GM19455 (cell line): Measurements from ENCODE around the gene CYB5RL.
A peak's percentile ranks its signal among the peaks of the same experiment; 100 is the strongest.
"Not testable (repeated sequence)": the region's sequence is repeated elsewhere in the genome, so short reads cannot be mapped to it uniquely, and the experiment has no call there.

Experiments used
- ATAC-seq: cut with Tn5 transposase; IDR thresholded peaks from one replicate; pipeline ENCODE4 v1.9.1; 2021; ENCODE audit not compliant: unreplicated experiment

Gene CYB5RL, protein sequence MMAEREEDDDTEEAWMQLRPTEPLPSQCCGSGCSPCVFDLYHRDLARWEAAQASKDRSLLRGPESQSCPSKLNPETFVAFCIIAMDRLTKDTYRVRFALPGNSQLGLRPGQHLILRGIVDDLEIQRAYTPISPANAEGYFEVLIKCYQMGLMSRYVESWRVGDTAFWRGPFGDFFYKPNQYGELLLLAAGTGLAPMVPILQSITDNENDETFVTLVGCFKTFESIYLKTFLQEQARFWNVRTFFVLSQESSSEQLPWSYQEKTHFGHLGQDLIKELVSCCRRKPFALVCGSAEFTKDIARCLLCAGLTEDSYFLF

DNA sequence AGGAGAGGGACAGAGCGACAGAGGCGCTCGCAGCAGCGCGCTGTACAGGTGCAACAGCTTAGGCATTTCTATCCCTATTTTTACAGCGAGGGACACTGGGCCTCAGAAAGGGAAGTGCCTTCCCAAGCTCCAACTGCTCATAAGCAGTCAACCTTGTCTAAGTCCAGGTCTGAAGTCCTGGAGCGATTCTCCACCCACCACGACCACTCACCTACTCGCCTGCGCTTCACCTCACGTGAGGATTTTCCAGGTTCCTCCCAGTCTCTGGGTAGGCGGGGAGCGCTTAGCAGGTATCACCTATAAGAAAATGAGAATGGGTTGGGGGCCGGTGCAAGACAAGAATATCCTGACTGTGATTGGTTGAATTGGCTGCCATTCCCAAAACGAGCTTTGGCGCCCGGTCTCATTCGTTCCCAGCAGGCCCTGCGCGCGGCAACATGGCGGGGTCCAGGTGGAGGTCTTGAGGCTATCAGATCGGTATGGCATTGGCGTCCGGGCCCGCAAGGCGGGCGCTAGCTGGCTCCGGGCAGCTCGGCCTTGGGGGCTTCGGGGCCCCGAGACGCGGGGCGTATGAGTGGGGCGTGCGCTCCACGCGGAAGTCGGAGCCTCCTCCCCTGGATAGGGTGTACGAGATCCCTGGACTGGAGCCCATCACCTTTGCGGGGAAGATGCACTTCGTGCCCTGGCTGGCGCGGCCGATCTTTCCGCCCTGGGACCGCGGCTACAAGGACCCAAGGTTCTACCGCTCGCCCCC lies at the start of gene CYB5RL, which contains the start of gene MRPL37:
CYB5RL (minus strand) TSS at position 266 of the 754 bp plus-strand sequence. CDS start 4,414 bp downstream, outside the sequence.
MRPL37 (plus strand) TSS at position 403 of the 754 bp plus-strand sequence; CDS start at position 480, 77 bp downstream.
- peak; percentile 98 for ATAC-seq

DNA sequence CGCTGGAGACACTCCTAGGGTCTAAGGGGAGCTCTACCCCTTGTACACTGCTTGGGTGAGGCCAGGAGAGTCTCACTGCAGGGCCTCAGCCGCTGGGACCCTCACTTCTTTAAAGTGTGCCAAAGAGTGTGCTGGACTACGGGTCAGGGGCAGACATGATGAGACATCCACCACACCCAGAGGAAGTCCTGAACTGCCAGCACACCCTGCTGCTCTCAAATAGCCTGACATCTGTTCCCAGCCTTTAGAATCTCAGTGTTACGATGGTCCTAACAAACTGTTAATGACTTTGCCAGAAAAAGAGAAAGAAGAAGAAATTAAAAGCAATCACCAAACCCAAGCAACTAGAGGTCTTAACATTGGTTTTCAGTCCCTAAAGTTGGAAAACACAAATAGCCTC lies 49.1 kb upstream of the CYB5RL start:
- no peak for ATAC-seq

DNA sequence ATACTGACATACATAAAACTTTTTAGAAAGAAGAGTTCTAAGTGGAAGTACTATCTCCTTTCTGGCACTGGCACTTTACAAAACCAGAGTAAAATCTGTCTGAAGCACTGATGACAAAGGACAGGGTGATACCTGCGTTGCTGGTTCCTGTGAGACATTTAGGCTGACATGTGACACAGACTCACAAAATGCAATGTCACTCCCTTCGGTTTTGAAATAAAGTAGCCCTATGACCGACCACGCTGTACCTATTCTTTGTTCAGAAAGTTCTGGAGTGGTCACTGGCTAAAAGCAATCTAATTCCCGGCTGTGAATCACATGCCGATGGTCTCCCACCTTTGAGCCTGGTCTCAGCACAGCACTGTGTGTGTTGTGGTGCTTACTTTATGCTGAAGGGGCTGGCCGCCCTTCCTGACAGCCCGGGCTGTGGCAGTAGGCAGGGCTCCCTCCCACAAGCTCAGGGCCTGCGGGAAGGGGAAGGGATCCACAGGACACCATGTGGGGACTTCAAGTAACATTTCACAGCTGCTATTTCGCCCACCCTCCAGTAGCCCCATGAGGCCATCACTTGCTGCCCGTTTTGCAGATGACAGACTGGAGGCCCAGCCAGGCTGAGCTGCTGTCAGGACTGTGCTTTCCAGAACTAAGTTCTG lies 48.2 kb upstream of the CYB5RL start:
- ATAC-seq = no peak

DNA sequence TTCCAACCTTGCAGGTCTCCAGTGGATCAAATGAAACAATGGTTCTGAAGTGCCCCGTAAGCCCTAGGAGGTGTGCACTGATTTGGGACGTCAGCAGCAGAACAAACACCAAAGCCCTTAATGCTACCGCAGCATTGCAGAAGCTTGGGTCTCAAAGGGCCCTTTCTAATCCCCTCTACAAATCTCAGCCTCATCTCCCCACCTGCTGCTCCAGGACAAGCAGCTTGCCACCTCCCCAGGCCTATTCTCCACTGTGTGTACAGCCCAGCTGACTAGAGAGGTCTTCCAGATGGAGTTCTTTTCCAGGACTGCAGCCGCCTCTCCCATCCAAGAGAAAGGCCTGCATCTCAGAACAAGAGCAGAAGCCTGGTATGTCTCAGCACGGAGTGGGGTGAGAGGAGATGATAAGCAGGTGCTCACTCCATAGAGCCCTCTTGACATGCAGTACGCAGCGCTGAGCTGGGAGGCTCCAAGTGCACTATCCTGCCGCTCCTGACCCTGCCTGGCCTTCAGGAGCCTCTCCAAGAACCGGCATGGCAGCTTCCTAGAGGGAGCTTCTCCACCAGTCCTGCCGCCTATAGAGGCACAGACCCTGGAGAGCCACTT lies 46.4 kb upstream of the CYB5RL start:
- no peak for ATAC-seq

DNA sequence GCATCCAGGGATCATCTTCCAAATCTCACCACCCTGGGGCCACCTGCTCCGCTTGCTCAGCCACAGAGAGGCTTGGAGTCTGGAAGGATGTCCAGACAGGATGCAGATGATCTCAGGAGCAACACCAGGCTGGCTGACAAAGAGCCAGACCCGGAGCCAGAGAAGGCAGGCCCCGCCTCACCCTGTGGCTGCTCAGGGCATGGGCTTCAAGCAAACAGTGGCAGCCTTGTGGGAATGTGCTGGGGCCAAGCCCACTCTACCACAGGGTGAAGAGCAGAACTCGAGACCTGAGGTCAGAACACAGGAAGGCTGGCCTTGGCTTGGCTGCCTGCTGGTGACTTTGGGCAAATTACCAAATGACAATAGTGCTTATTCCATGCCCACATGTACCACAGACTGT lies 45.7 kb upstream of the CYB5RL start:
- no peak for ATAC-seq

DNA sequence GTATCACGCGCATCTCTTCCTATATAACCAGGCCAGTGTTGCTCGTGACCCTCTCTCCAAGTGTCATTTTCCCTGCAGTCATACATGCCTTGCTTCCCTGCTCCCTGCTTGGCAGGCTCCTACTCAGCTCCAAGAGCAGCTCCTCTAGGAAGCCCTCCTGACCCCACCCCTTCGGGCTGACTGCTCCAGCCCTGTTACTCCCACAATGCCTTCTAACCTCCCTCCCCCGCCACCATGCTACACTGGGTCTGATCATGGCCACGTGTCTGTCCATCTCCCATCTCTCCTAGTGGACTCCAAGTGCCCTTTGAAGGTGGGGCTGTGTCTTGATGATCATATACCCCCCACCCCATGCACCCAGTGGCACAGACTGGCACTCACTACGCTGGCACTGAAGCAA lies 44.8 kb upstream of the CYB5RL start:
- ATAC-seq = no peak

DNA sequence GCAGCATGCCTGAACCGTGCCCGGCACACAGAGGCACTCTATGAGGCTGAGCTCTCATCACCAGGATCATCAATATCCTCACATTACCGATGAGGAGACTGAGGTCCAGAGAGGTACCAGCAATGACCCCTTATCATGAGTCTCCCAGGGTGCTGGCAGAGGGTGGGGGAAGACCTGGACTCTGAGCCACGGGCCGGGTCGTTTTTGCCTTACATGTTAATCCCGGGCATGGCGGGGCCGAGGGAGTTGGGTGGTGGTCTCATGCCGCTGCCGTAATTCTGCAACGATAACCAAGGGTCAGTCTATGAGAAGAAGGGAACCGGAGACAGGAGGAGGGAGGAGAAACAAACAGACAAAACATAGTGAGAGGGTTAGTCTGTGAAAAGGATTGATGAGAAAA lies 43.2 kb upstream of the CYB5RL start:
- ATAC-seq = no peak

DNA sequence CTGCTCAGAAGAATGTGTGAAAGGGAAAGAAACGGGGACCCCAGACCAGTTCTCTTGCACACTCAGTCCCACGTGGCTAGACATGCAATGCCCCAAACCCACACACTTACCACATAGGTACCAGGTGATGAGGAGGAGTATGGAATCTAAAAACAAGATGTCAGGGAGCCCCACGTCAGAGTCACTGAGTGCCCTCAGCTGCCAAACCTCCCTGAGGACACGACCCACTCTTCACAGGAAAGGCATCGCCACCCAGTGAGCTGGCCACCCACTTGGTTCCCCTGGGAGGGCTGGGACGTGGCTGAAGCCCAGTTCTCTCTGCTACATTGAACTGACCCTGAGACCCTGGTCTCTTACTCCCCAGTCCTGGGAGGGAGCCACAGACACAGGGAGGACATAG lies 41.5 kb upstream of the CYB5RL start:
- ATAC-seq = no peak

DNA sequence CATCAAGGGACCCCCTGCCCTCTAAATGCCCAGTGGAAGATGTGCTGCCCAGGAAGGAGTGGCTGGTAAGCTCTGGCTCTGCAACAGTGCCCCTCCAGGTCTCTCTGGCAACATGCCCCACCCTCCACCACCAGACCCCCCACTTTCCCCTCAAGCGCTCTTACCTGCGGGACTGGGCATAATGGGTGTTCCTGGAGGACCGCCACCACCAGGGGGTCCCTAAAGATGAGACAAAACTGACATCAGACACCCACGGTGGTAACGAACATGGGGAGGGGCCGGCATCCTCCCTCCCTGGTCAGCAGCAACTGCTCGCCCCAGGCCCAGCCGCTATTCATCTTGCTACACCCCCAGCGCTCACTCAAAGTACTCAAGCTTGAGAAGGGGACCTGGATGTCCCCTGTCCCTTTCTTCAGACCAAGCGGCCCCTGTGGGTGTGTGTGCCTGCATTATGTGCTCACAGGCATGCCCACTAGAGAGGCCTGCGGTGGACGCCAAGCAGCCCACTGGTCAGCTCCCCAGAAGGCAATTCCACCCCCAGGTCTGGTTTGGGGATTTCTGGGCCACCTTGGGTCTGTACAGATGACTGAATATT lies 41.0 kb upstream of the CYB5RL start:
- no peak for ATAC-seq

DNA sequence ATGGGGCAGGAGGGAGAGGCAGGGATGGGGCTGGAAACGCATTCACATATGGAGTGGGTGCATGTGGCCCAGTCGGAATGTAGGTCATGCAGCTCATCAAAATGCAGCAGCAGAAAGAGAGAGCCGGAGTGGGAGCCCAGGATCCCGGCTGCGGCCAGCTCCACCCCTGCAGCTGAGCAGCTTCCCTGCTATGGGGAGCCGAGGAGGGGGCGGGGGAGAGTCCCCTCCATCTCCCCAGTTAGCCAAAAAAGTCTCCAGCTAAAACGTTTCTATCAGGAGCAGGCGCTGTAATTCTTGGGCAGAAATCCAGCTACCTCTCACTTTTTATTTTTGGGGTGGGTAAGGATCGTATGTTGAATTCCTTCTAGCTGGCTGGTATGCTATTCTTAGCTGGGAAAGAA lies 39.8 kb upstream of the CYB5RL start:
- ATAC-seq = no peak

DNA sequence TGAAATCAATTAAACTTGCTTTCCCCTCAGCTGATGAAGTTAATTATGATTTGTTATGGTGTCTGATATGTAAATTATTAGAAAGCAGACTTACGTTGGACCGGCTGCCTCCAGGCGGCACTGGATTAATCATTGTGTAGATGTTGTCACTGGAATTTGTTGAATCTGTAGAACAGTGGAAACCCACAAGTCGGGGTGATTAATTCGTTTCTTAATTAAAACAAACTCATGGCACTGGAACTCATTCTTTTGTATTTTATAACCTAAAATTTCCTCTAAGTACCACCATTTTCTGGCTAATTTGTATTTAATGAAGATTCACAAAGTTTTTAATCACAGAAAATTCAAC lies 39.2 kb upstream of the CYB5RL start:
- no peak for ATAC-seq

DNA sequence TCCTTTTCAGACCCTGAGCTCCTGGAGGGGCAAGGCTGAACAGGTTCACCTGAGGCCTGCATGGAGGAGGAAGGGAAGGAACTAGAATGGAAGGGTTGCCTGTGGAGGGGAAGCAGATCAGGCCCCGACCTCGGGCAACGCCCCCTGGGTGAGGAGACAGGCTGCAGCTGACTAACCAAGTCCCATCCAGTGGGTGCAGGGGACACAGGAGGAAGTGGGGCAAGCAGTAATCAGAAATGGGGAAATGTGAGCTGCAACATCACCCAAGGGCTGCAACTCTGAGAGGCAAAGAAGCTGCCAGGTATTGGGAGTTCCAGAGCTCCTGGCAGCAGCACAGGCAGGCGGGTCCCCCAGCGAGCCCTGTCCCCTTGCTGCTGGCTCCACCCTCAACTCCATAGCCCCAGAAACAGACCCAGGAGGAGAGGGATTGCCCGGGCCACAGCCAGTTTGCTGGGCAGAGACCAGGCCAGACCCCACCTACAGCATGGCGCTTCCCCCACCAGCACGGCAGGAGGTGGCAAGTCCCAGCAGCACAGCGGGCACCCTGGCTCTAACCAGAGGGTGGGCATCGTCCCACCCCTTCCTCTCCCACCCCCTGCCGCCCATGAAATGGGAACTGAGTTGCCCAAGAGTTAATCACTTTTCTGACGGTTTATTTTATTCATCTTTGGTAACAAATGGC lies 38.7 kb upstream of the CYB5RL start:
- ATAC-seq = no peak

DNA sequence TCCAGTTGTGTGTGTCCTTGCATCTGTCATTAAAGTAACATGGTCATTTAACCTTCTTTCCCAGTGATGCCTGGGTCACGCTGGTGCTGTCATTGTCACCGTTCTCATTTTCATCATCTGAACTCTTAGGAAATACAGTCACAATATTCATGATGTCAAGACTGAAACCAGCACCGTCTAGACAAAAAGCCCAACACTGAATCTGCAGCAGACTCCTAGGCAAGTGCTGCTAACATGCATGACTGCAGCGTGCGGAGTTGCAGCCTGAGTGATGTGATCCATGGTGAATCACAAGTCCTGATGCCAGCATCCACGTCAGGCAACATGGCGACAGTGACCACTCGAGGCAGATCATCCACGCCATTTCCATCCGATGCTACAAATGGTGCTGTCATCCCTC lies 37.8 kb upstream of the CYB5RL start:
- ATAC-seq = no peak

DNA sequence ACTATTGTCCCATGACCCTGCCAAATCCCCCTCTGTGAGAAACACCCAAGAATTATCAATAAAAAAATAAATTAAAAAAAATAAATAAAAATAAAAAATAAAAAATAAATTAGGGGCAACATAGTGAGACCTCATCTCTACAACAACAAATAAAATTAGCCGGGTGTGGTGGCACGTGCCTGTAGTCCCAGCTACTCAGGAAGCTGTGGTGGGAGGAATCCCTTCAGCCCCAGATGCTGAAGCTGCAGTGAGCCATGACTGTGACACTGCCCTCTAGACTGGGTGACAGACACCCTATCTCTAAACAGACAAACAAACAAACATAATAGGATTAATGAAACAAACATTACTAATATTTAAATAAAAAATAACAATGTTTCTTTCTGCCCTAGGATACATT lies 34.5 kb upstream of the CYB5RL start:
- no peak for ATAC-seq

DNA sequence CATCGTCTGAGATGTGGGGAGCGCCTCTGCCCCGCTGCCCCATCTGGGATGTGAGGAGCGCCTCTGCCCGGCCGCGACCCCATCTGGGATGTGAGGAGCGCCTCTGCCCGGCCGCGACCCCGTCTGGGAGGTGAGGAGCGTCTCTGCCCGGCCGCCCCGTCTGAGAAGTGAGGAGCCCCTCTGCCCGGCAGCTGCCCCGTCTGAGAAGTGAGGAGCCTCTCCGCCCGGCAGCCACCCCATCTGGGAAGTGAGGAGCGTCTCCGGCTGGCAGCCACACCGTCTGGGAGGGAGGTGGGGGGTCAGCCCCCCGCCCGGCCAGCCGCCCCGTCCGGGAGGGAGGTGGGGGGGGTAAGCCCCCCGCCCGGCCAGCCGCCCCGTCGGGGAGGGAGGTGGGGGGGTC lies 33.4 kb upstream of the CYB5RL start:
- not testable (repeated sequence) for ATAC-seq

DNA sequence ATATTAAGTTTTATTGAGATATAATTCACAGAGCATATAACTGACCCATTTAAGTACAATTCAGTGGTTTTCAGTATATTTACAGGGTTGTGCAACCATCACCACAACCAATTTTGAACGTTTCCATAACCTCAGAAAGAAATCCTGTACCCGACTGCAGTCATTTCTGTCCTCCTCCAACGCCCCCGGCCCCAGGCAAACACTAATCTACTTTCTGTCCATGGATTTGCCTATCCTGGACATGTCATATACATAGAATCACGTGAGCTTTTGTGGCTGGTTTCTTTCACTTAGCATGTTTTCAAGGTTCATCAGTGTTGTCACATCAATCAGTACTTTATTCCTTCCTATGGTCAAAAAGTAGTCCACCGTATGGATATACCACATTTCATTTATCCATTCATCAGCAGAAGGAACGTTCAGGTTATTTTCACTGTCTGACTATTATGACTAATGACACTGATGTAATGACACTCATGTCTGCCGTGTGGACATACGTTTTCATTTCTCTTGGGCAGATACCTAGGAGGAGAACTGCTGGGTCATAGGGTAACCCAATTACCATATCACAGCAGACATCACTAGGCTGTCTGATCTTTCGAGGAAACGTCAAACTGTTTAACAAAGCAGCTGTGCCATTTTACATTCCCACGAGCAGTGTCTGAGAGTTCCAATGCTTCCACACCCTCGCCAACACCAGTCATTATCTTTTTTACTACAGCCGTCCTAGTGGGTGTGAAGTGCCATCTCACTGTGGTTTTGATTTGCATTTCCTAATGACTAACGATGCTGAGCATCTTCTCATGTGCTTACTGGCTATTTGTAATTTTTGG lies 30.9 kb upstream of the CYB5RL start:
- ATAC-seq = no peak

DNA sequence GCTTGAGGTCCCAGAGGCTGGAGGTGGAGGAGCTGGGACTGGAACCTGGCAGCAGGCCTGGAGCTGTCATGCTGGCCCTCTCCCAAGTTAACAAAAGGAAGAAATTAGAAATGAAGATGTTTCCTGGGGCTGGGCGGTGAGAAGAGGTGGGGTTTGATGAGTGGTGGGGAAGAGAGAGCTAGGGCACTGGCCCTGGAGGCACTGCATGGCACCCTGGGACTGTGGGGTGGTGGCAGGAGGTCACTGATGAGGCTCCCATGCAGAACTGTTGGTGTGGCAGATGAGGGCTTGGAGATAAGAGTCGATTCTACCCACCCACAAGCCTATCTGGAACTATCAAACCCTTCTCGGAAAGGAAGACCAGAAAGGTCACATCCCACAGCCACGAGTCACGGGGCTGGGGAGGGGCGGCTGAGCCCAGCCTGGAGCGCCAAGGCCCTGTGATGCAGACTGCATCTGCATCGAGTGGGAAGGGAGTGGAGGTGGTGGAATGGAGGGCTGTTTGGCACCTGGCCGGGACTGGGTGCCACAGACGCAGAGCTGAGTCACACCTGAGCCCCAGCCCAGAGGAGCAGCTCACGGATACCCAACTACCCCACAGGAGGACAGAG lies 29.6 kb upstream of the CYB5RL start:
- no peak for ATAC-seq

DNA sequence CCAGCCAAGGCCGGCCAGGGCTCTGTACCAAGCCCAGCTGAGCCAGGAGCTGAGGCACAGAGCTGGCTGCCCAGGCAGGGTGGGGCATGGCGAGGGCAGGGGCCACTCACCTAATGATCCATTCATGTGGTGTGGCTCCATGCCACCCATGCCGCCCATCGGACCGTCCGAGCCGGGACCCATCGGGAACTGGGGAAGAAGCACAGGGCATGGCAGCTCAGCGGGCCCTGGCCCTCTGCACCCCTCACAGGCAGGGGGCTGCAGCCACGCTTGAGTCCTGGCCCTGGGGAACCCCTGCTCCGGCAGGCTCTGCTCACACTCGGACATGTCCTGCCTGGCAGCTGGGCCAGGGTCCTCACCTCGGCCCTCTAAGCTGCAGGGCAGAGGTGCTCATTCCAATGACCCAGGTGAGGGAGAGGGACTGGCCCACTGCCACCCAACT lies 28.8 kb upstream of the CYB5RL start:
- ATAC-seq = no peak

DNA sequence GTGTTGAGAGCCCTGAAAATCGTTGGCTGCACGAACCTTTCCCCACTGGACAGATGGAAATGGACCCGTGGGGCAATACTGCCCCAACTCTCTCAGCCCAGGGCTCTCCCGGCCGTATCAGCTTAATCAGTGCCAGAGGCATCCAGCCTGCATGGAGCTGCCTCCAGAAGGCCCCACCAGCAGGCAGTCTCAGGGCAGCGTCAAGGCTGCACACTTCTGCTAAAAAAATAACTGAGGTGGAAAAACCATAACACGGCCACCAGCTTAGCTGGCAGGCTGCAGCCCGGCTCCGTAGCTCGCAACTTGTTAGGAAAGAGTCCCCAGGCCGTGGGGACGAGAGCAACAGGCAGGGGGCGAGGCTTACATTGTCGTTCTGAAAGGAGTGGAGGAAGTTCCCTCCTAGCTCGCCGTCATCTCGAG lies 28.1 kb upstream of the CYB5RL start:
- no peak for ATAC-seq
